ENCODE measurements around the gene KLHL42.

GRCh38 chr12:27814411-27814810 is 34.4 kb downstream of the KLHL42 start:
- no peak for TF ChIP-seq POLR2AphosphoS5 (IDR thresholded peaks at IDR 0.05)
- TF ChIP-seq CTCF (IDR thresholded peaks at IDR 0.05) = no peak
